HG03280 (cell line): ENCODE data around the gene PUM2.
A peak's percentile ranks its signal among the peaks of the same experiment; 100 is the strongest.
"Not testable (repeated sequence)": the region's sequence is repeated elsewhere in the genome, so short reads cannot be mapped to it uniquely, and the experiment has no call there.

Experiments used
- ATAC-seq: cut with Tn5 transposase; IDR thresholded peaks from one replicate; pipeline ENCODE4 v1.9.1; 2021; ENCODE audit warnings: mild to moderate bottlenecking, moderate library complexity; ENCODE audit not compliant: unreplicated experiment

The PUM2 gene

DNA sequence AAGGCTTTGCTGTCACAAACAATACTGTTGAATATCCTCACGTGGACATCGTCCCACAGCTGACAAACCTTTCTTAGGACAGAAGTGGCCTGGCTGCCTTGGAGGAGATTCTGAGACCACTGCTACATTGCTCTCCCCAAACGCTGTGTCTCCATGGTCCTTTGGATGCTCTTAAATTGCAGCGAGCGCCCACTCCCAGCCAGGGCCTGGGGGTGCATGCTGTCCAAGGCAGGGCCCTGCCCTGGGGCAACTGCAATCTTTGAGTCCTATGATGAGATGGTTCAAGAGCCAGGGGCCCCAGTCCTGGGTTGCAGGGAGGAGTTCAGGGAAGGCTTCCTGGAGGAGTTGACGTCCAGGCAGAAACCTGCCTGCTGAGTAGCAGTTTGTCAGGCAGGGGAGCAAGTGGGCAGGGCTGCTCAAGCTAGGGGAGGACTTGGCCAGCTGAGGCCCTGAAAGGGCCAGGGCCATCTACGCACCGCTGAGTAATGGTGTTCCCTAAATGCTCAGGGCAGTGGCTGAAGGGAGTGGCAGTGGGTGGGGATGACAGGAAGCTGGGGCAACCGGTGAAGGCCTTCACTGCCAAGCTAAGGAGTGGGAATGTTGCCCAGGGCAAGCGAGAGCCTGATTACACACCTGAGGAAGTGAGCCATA, 114.9 kb downstream of the PUM2 start:
- ATAC-seq, result no peak

- not testable (repeated sequence) for ATAC-seq
These were observed 116.0 kb downstream of the PUM2 start for GRCh38 chr2:20234597-20234996.

DNA sequence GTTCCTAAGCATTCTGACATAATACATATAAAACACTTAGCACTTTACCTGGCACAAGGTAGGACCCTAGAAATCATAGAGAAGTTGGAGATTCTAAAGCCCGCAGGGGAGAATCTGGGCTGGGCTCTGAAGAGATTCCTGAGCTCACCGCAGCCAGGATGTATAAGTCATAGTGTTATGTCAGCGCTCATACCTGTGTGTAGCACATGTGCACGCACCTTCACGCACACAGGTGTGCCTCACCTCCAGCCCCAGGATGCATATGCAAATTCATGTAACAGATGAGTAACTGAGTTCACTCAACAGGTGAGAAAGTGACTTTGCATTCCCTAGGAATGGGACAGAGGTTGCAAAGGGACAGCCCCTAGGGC, 117.8 kb downstream of the PUM2 start:
- ATAC-seq, result no peak

DNA sequence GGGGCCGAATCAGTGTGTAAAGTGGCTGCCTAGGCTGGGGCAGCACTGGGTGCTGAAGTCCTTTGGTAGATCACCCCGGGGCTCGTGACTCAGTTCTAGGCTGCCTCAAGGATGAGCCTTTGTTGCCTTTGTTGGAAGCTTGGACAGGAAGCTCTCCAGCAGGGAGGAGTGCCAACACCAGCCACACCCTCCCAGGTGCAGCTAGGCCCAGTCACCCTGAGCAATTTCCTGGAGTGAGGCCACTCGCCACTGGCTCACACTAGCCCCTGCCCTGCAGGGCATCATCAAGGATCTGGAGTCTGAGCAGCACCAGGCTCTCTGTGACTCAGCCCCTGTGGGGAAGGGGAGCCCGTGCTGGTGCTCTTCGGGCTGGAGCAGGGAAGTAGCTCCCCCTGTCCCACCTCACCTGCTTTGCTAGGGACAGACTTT, 119.0 kb downstream of the PUM2 start:
- no peak for ATAC-seq

DNA sequence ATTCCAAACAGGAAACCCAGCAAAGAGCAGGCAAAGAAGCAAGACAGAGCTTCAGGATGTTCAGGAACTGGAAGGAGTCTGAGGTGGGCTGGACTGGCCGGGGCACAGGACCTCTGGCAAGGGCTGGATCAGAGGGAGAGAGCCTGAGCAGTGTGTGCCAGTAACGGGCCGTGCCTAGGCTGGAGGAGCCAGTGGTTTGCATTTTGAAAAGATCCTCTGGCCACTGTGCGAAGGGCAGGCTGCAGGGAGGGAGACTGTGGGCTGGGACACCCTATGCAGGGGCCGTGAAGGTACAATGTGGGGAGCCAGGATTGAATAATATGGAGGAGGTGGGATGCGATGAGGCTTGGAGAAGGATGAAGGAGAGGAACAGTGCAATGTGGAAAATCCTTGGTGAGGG, 119.5 kb downstream of the PUM2 start:
- no peak for ATAC-seq

DNA sequence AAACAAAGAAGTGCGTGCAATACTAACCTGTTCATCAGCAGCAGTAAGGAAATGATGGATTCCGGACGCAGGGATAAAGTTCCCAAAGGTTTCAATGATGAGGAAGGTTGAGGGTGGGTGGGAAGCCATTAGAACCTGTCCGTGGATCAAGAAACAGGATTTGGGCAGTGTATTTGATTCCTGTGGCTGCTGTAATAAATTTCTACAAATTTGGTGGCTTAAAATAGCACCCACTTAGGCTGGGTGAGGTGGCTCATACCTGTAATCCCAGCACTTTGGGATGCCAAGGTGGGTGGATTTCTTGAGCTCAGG, 120.6 kb downstream of the PUM2 start:
- no peak for ATAC-seq

- ATAC-seq, result no peak
These were observed 121.1 kb downstream of the PUM2 start for GRCh38 chr2:20229322-20230113.

DNA sequence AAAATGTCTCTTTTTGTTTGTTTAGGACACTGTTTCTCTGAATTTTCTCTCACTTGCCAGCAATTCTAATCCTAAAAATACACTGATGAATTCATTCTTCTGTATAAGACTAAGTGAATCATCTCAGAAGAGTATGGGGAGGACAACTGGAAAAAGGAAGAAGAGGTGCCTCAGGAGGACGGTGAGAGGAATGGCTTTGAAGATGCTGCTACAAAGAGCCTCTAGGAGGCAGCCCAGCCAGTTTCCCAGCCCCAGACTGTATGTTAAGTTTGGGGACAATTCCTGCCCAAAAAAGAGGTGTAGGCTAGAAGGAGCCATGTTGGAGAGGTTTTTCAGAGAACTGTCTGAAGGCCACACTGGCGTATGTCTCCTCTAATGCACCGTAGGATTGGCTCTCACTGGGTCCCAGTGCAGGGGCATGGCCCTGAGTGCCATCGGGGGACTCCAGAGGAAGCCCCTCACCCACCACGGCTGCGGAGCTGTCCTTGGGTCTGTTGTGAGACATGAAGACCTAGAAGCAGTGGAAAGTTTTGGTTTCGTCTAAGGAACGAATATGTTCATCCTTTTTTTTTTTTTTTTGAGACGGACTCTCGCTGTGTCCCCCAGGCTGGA, 122.6 kb downstream of the PUM2 start:
- ATAC-seq, result no peak

DNA sequence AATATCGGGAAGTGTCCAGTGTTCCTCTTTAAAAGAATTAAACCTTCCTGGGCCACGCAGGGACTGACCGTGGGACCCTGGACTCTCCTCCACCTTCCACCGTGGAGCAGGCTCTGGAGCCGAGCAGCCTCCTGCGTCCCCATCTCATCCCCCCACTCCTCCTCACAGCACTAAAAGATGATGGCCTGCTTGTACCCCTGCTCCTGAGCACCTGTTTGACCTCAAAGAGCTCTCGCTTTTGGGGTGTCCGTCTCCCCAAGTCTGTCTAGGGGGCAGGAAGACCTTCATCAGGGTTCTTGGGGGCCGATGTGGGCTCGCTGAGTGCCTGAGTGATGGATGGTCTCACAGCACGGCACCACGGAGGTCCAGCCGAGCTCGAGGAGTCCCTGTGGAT, 124.5 kb downstream of the PUM2 start:
- ATAC-seq, result no peak

- ATAC-seq, result peak; percentile 57
These were observed 125.1 kb downstream of the PUM2 start for GRCh38 chr2:20225294-20226151.

GRCh38 chr2:20224716-20225293, 125.8 kb downstream of the PUM2 start, which contains the start of gene SDC1:
SDC1 (minus strand) TSS chr2:20225130; CDS start chr2:20224867, 263 bp downstream.
- peak; percentile 33 for ATAC-seq

GRCh38 chr2:20224164-20224715, 126.4 kb downstream of the PUM2 start:
- ATAC-seq, result peak; percentile 32

- ATAC-seq, result peak; percentile 13
These were observed 127.1 kb downstream of the PUM2 start for GRCh38 chr2:20223407-20224163.

- no peak for ATAC-seq
These were observed 127.8 kb downstream of the PUM2 start for GRCh38 chr2:20222769-20223406.

GRCh38 chr2:20222014-20222768, 128.5 kb downstream of the PUM2 start:
- no peak for ATAC-seq

DNA sequence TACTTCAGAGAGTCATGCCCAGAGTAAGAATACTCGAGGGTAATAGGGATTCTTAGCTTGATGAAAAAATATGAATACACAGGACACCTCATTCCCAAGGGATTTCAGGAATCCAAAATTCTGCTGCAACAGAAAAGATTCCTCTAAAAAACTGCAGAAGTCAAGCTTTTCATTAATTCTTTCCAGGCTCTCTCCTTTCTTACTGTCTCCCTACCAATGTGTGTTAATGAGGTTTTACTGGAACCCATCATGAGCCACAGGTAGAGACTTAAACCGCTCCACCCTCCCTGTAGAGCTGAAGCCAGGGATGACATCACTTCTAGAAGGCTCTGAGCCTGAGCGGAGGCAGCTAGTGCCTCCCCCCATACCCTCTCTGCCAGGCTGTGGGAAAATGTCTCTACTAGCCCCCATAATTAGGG, 129.1 kb downstream of the PUM2 start:
- no peak for ATAC-seq

- no peak for ATAC-seq
These were observed 129.7 kb downstream of the PUM2 start for GRCh38 chr2:20220806-20221554.
